Right lobe of liver (tissue), 6 donors: ENCODE data around the gene PTPRN2. TPM values are rescaled to one million over a fixed set of nuclear protein-coding genes. Genes with fewer than 3 reads are reported as not detected.

Experiments
- ATAC-seq, 4 donors: fragments of 200-7000 bp; cut with Tn5 transposase; one replicate each; pipeline ENCODE4 v1.9.1; 2020; ENCODE audit warnings: mild to moderate bottlenecking in 4 of 4, moderate library complexity in 4 of 4
- DNase-seq, 3 donors: peaks; one replicate each; pipeline ENCODE4 v3.0.0-alpha.2; 2020
- H3K27ac ChIP-seq, 3 donors: fragments of 200-600 bp; one replicate each; pipeline ENCODE4 v1.8.0; 2022
- H3K27me3 ChIP-seq, 2 donors: fragments of 200-600 bp; one replicate each; pipeline ENCODE4 v1.8.0; 2022
- H3K36me3 ChIP-seq, 4 donors: fragments of 200-600 bp; sonication (generic) in 1 of 4; one replicate each; pipeline versions ENCODE4 v1.5.1 to v1.8.0; 2017 to 2022; ENCODE audit warnings: control low read depth in 1 of 4
- H3K4me1 ChIP-seq, 4 donors: fragments of 200-600 bp; sonication (generic) in 1 of 4; one replicate each; pipeline versions ENCODE4 v1.5.1 to v1.8.0; 2017 to 2022; ENCODE audit warnings: control low read depth in 1 of 4
- H3K4me3 ChIP-seq, 3 donors: fragments of 200-600 bp; one replicate each; pipeline ENCODE4 v1.8.0; 2022
- H3K9me3 ChIP-seq, 4 donors: fragments of 200-600 bp; sonication (generic) in 1 of 4; one replicate each; pipeline versions ENCODE4 v1.5.1 to v1.8.0; 2017 to 2022; ENCODE audit warnings: control low read depth in 1 of 4
- POLR2A ChIP-seq: fragments of 450-650 bp; IDR thresholded peaks from one replicate; pipeline ENCODE4 v1.6.1; 2017; ENCODE audit warnings: antibody characterized with exemption, mild to moderate bottlenecking
- WGBS: methylation state at CpG from one replicate; pipeline ENCODE4 v1.1.6; 2018; ENCODE audit warnings: low coverage, low lambda C conversion rate; ENCODE audit not compliant: insufficient coverage; ENCODE audit errors: missing lambda C conversion rate; 5-methylcytosine and 5-hydroxymethylcytosine counted together
- intact Hi-C, 2 donors: fragments of 100-400 bp; cut with DNase I; formaldehyde crosslinking; loops; one replicate each; pipeline versions ENCODE4 v1.11.2 to v1.14.1; 2022
- total RNA-seq, 6 experiments: library from RNA; depleted of rRNA in 2 of 6; stranded (reverse); fragments of >200 nt in 2 of 6; fragmentation: NEBNext Ultra II Directional in 3 of 6; extraction: Animal tissue kit (Norgen Biotek cat#: 25700) in 3 of 6; gene quantifications; one replicate each; pipeline versions ENCODE4 v1.1.0 to v1.2.4, GENCODE V29; 2016 to 2023
- TF ChIP-seq, protein P1 (sequence below), 4 donors: fragments of 200-600 bp in 3 of 4; fragments of 450-650 bp in 1 of 4; IDR thresholded peaks; one replicate each; pipeline versions ENCODE4 v1.5.1 to v1.8.0; 2016 to 2022; ENCODE audit warnings: antibody characterized with exemption in 4 of 4, mild to moderate bottlenecking in 2 of 4
- donor health status: DM: no; HTN: yes; CAD: no.
- donor health status: DM: no; HTN: no; CAD: no.
- donor health status: DM: no; HTN: no; CAD: no.
- donor health status: DM: no; HTN: yes; CAD: no.
- donor health status: DM: no; HTN: yes; CAD: no.

PTPRN2 gene
- total RNA-seq, 6 experiments from 2014 or later: 0.15 to 0.87 (median 0.67) TPM

DNA sequence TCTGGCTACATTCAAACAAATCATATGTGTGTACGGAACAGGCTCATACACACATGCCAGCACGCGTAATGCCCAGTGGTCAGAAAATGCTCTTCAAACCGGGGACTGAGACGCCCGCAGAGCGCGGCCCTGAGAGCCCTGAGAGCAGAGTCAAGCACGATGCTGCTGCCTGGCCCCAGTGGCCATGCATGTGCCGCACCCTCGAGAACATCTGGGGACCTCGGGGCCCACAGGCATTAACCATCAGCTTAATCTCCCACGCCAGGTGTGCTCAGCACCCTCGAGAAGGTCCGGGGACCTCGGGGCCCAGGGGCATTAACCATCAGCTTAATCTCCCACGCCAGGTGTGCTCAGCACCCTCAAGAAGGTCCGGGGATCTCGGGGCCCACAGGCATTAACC, 163.1 kb downstream of the PTPRN2 start:
- TF ChIP-seq POLR2A: no peak
- ATAC-seq: peak in 1 of 4 donors; percentile 28
- no peak for DNase-seq
- no peaks in the 10 kb centered on the region for H3K9me3 ChIP-seq
- H3K27me3 ChIP-seq: no peaks in the 10 kb centered on the region
- H3K36me3 ChIP-seq: no peaks in the 10 kb centered on the region
- WGBS: 83% methylated on average over 2 of the region's 19 CpGs
- intact Hi-C loops: no loop called here
- no peak overlapping the region for H3K4me3 ChIP-seq
- no peaks in the 10 kb centered on the region for H3K4me1 ChIP-seq
- H3K27ac ChIP-seq: no peak overlapping the region

DNA sequence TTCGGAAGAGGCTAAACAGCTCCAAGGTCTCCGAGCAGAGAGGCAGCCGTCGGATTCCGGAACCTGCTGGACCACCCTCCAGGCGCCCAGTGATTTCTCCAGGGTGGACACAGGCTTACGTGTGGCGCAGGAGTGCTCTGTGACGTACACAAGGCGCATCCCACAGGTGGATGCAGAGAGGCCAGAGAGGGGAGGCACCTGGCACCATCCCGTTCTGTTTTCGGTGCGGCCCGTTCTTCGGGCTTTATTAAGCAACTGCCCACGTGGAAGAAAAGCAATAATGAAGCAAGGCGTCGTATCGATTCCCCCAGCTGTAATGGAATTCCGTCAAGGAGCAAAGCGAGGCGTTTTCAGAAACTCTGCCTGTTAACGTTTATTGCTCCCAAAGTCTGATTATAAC, 163.6 kb downstream of the PTPRN2 start:
- 92% methylated on average over 12 of the region's 23 CpGs for WGBS
- ATAC-seq (no peak), DNase-seq (no peak)
- intact Hi-C loops: no loop called here
- Histone ChIP-seq H3K9me3 (no peaks in the 10 kb centered on the region), H3K27me3 (no peaks in the 10 kb centered on the region), H3K4me1 (no peaks in the 10 kb centered on the region), H3K36me3 (no peaks in the 10 kb centered on the region), H3K4me3 (no peak overlapping the region), H3K27ac (no peak overlapping the region)
- no peak for TF ChIP-seq POLR2A
- TF ChIP-seq, protein P1, sequence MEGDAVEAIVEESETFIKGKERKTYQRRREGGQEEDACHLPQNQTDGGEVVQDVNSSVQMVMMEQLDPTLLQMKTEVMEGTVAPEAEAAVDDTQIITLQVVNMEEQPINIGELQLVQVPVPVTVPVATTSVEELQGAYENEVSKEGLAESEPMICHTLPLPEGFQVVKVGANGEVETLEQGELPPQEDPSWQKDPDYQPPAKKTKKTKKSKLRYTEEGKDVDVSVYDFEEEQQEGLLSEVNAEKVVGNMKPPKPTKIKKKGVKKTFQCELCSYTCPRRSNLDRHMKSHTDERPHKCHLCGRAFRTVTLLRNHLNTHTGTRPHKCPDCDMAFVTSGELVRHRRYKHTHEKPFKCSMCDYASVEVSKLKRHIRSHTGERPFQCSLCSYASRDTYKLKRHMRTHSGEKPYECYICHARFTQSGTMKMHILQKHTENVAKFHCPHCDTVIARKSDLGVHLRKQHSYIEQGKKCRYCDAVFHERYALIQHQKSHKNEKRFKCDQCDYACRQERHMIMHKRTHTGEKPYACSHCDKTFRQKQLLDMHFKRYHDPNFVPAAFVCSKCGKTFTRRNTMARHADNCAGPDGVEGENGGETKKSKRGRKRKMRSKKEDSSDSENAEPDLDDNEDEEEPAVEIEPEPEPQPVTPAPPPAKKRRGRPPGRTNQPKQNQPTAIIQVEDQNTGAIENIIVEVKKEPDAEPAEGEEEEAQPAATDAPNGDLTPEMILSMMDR (IDR thresholded peaks at IDR 0.05): no peak

DNA sequence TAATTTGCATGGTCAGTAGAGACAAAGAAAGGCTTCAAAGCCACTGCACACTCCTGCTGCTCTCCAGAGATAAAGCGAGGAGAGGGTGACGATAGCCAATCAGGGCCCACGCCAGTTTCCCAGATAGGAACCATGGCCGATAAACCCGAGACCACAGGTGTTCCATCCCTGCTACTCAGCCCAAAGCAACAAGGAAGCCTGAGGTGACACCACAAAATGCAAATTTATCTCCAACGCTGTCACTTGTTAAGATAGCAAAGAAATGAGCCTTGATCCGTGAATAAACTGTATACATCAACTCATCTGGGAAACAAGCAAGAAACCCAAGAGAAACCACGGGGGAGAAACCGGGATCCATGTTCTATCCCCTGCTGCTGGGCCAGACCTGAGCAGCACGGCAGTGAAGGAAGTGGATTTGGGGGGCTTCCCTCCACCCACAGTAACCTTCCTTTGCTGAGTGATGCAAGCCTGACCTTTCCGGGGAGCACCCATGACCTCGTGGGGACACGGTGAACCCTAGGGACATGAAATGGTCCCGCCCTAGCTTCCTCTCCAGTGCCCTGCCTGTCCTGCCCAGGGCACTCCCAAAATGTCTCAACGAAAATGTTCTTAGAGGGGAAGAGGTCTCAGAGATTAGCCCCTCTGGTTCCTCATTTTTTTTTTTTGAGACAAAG, 164.6 kb downstream of the PTPRN2 start:
- Histone ChIP-seq H3K9me3 (no peaks in the 10 kb centered on the region), H3K36me3 (no peaks in the 10 kb centered on the region), H3K4me1 (no peaks in the 10 kb centered on the region), H3K27me3 (no peaks in the 10 kb centered on the region), H3K27ac (no peak overlapping the region), H3K4me3 (no peak overlapping the region)
- 51% methylated on average over 9 of the region's 15 CpGs for WGBS
- TF ChIP-seq POLR2A: no peak
- TF ChIP-seq, protein P1 (IDR thresholded peaks at IDR 0.05): no peak
- intact Hi-C loops: no loop called here
- DNase-seq (peak in 1 of 3 donors; percentile 0), ATAC-seq (peak in 1 of 4 donors; percentile 38)

DNA sequence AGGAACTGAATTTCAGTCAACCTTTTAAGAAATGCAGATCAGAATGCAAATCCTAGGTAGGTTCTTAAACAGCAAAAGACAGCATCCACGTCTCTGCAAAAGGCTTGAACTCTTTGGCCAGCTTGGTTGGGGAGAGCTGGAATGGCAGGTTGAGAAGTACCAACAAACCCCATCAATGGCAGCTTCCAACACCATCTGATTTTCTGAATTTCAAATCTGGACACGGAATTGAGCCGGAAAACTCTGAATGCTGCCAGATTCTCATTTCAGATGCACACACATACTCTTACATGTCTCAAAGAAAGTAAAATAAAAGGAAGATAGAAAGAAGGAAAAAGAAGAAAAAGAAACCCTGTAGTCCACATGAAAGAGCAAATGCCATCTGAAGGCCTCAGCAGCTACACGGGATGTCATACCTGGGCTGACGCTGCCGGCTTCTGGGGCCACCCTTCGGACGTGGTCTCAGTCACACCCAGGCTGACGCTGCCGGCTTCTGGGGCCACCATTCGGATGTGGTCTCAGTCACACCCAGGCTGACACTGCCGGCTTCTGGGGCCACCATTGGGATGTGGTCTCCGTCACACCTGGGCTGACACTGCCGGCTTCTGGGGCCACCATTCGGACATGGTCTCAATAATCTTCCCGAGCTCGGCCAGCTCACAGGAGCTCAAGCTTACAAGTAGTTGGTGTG, 165.3 kb downstream of the PTPRN2 start:
- DNase-seq: peak in 1 of 3 donors; percentile 26
- intact Hi-C loops: no loop called here
- H3K27me3 ChIP-seq: no peaks in the 10 kb centered on the region
- TF ChIP-seq, protein P1 (IDR thresholded peaks at IDR 0.05): no peak
- WGBS: 72% methylated on average over 6 of the region's 17 CpGs
- H3K27ac ChIP-seq: no peak overlapping the region
- H3K4me3 ChIP-seq: no peak overlapping the region
- no peak for ATAC-seq
- no peaks in the 10 kb centered on the region for H3K36me3 ChIP-seq
- H3K4me1 ChIP-seq: no peaks in the 10 kb centered on the region
- H3K9me3 ChIP-seq: no peaks in the 10 kb centered on the region

DNA sequence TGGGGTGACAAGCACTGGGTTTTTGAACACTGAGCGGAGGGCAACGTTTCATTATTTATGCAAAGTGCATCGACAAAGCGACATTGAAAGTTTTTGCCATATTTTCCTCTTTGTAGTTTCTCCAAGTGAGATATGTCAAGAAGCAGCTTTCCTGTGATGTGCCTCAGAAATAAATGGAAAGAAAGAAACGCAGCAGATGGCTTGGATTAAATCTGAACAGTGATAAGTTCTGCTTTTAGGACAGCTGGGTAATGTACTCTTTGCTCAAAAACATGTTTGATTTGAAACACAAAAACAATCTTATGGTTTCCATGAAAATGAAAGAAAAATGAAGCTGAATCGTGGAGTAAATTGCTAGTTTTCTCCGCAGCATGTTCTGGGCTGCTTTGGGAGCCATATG, 166.3 kb downstream of the PTPRN2 start:
- Histone ChIP-seq H3K4me1 (no peaks in the 10 kb centered on the region), H3K27ac (no peak overlapping the region), H3K27me3 (no peaks in the 10 kb centered on the region), H3K9me3 (no peaks in the 10 kb centered on the region), H3K36me3 (no peaks in the 10 kb centered on the region), H3K4me3 (no peak overlapping the region)
- WGBS: 62% methylated on average over 7 of the region's 7 CpGs
- intact Hi-C loops: no loop called here
- TF ChIP-seq, protein P1 (IDR thresholded peaks at IDR 0.05): no peak
- no peak for TF ChIP-seq POLR2A
- no peak for DNase-seq
- ATAC-seq: no peak
